GM19238 (cell line): Measurements from ENCODE around the gene STOM.
"Not testable (repeated sequence)": the region's sequence is repeated elsewhere in the genome, so short reads cannot be mapped to it uniquely, and the experiment has no call there.

Experiments used
- DNase-seq: peaks from one replicate; pipeline ENCODE4 v3.0.0; 2011; ENCODE audit warnings: low spot score; ENCODE audit not compliant: insufficient read length

Gene STOM

GRCh38 chr9:121369595-121370265 is at the start of gene STOM:
TSS of gene STOM (minus strand) at chr9:121370250. CDS start at chr9:121370187, 63 bp downstream.
- peak; percentile 35 for DNase-seq

- no peak for DNase-seq
These were observed 41.9 kb upstream of the STOM start for GRCh38 chr9:121411993-121412392.

- DNase-seq: no peak
These were observed 35.8 kb upstream of the STOM start for GRCh38 chr9:121405899-121406298.

GRCh38 chr9:121404906-121405305 is 34.9 kb upstream of the STOM start:
- DNase-seq: no peak

- DNase-seq: peak; percentile 1
These were observed 30.0 kb upstream of the STOM start for GRCh38 chr9:121399883-121400607.

- DNase-seq: no peak
These were observed 29.3 kb upstream of the STOM start for GRCh38 chr9:121399126-121399882.

GRCh38 chr9:121398374-121398773 is 28.3 kb upstream of the STOM start:
- DNase-seq: no peak

- not testable (repeated sequence) for DNase-seq
These were observed 27.2 kb upstream of the STOM start for GRCh38 chr9:121397277-121397676.

GRCh38 chr9:121395558-121395957 is 25.5 kb upstream of the STOM start:
- no peak for DNase-seq

GRCh38 chr9:121394292-121394691 is 24.2 kb upstream of the STOM start:
- no peak for DNase-seq

- DNase-seq: no peak
These were observed 23.3 kb upstream of the STOM start for GRCh38 chr9:121393318-121393717.

- no peak for DNase-seq
These were observed 20.3 kb upstream of the STOM start for GRCh38 chr9:121390372-121390771.

- DNase-seq: no peak
These were observed 18.3 kb upstream of the STOM start for GRCh38 chr9:121388140-121388905.

- no peak for DNase-seq
These were observed 16.6 kb upstream of the STOM start for GRCh38 chr9:121386442-121387175.

- DNase-seq: no peak
These were observed 13.7 kb upstream of the STOM start for GRCh38 chr9:121383715-121384114.

GRCh38 chr9:121380846-121381245 is 10.8 kb upstream of the STOM start:
- DNase-seq: no peak

- DNase-seq: no peak
These were observed 6.3 kb upstream of the STOM start for GRCh38 chr9:121376214-121376830.

GRCh38 chr9:121373011-121373729 is 3.1 kb upstream of the STOM start:
- DNase-seq: no peak

GRCh38 chr9:121372239-121373010 is 2.4 kb upstream of the STOM start:
- DNase-seq: no peak
